GM12878 (cell line): ENCODE data around the gene LRWD1. TPM values are rescaled to one million over a fixed set of nuclear protein-coding genes. Genes with fewer than 3 reads are reported as not detected.
"Not testable (repeated sequence)": the region's sequence is repeated elsewhere in the genome, so short reads cannot be mapped to it uniquely, and the experiment has no call there.

Experiments used
- ATAC-seq: fragments of 200-7000 bp; cut with Tn5 transposase; 3 replicates; pipeline ENCODE4 v1.9.1; 2020; ENCODE audit warnings: mild to moderate bottlenecking, moderate library complexity
- BruUV-seq: library from RNA; stranded (reverse); fragments of 400-500 nt; replicated peaks from 2 replicates; lab custom pipeline; 2021; lab: Mats Ljungman, UMichigan
- CTCF ChIA-PET: fragments of 300-600 bp; sonication (Branson Sonifier 250); formaldehyde crosslinking; extraction: SDS; loops from one replicate; lab custom pipeline; 2021; ENCODE audit warnings: inconsistent platforms; lab: Yijun Ruan, JAX
- POLR2A ChIA-PET: fragments of 350-600 bp; formaldehyde crosslinking; extraction: SDS; loops from one replicate; lab custom pipeline; 2021; ENCODE audit warnings: inconsistent platforms; lab: Charles Lee
- RAD21 ChIA-PET: fragments of 300-600 bp; sonication (Branson Sonifier 250); formaldehyde crosslinking; loops from one replicate; lab custom pipeline; 2023; ENCODE audit warnings: antibody characterized with exemption; ENCODE audit not compliant: unreplicated experiment; lab: Charles Lee
- SMC1A ChIA-PET: fragments of 300-600 bp; sonication (Branson Sonifier 250); formaldehyde crosslinking; loops from one replicate; lab custom pipeline; 2023; ENCODE audit not compliant: unreplicated experiment, uncharacterized antibody; lab: Charles Lee
- DNase-seq: peaks from one replicate; pipeline ENCODE4 v3.0.0-alpha.2; 2011; ENCODE audit warnings: low read depth, low spot score
- FAIRE-seq: peaks from 3 replicates; lab custom pipeline; 2011; peaks lifted over from hg19 to GRCh38; lab: Jason Lieb, UNC
- H2AFZ ChIP-seq: 2 replicates; pipeline ENCODE4 v1.6.0; 2011; ENCODE audit warnings: low read depth, low read length, control low read depth; ENCODE audit not compliant: control insufficient read depth
- H3K27ac ChIP-seq: 2 replicates; pipeline ENCODE4 v1.5.1; 2011; ENCODE audit warnings: control low read depth; ENCODE audit not compliant: control insufficient read depth, insufficient read depth
- H3K27me3 ChIP-seq, 2 experiments: replicated peaks in 1 of 2; 2 replicates each; pipeline versions ENCODE4 v1.6.0 to v1.6.1; 2011; ENCODE audit warnings: low read length in 1 of 2; ENCODE audit not compliant: control insufficient read depth in 2 of 2, insufficient read depth in 2 of 2
- H3K36me3 ChIP-seq, 2 experiments: 2 replicates each; pipeline ENCODE4 v1.5.1; 2011; ENCODE audit warnings: low read length in 1 of 2; ENCODE audit not compliant: control insufficient read depth in 2 of 2, insufficient read depth in 2 of 2
- H3K4me1 ChIP-seq: 2 replicates; pipeline ENCODE4 v1.6.1; 2011; ENCODE audit warnings: mild to moderate bottlenecking, low read length, moderate library complexity, mixed read lengths; ENCODE audit not compliant: control insufficient read depth, insufficient read depth
- H3K4me2 ChIP-seq: 2 replicates; pipeline ENCODE4 v1.6.0; 2011; ENCODE audit warnings: control low read depth; ENCODE audit not compliant: control insufficient read depth, insufficient read depth
- H3K4me3 ChIP-seq: fragments of 200-600 bp; sonication (generic); 2 replicates; pipeline ENCODE4 v1.5.1; 2016
- H3K79me2 ChIP-seq: 2 replicates; pipeline ENCODE4 v1.6.0; 2011; ENCODE audit warnings: low read length; ENCODE audit not compliant: control insufficient read depth, insufficient read depth
- H3K9ac ChIP-seq: 2 replicates; pipeline ENCODE4 v1.8.0; 2011; ENCODE audit warnings: low read length, control low read depth, mixed read lengths; ENCODE audit not compliant: control insufficient read depth, insufficient read depth
- H3K9me3 ChIP-seq: replicated peaks from 3 replicates; pipeline ENCODE4 v1.5.1; 2011; ENCODE audit warnings: mild to moderate bottlenecking, low read length; ENCODE audit not compliant: control insufficient read depth, insufficient read depth
- H4K20me1 ChIP-seq: 2 replicates; pipeline ENCODE4 v1.6.0; 2011; ENCODE audit not compliant: control insufficient read depth, insufficient read depth
- WGBS: methylation state at CpG from one replicate; pipeline ENCODE4 v1.1.6; 2016; ENCODE audit warnings: low lambda C conversion rate; ENCODE audit not compliant: insufficient replicate concordance, insufficient coverage; ENCODE audit errors: missing lambda C conversion rate; 5-methylcytosine and 5-hydroxymethylcytosine counted together
- in situ Hi-C: fragments of 300-500 bp; cut with MboI; formaldehyde crosslinking; loops from 9 replicates; pipeline ENCODE4 v1.14.3; 2018; ENCODE audit warnings: mixed read lengths
- intact Hi-C: fragments of 100-400 bp; cut with micrococcal nuclease; formaldehyde crosslinking; loops from one replicate; pipeline ENCODE4 v1.14.2; 2022; ENCODE audit not compliant: unreplicated experiment
- polyA plus RNA-seq, 11 experiments: library from polyadenylated mRNA; depleted of rRNA in 4 of 11; unstranded in 6 of 11; stranded (reverse) in 5 of 11; fragments of >200 nt; fragmentation: Nextera tagmentation in 4 of 11; fragmentation: Illumina TruSeq in 1 of 11; extraction: Ambion mirVana in 4 of 11; extraction: Trizol in 1 of 11; gene quantifications; 1 replicate in 1 of 11; 2 replicates in 10 of 11; pipeline versions ENCODE4 v1.2.1 to v1.2.3, GENCODE V29; 2011 to 2016; ENCODE audit warnings: inconsistent platforms in 2 of 11, missing spikeins in 2 of 11, low read depth in 1 of 11
- total RNA-seq, 4 experiments: library from RNA; depleted of rRNA in 3 of 4; stranded (reverse); fragments of >200 nt in 3 of 4; fragmentation: Illumina TruSeq in 1 of 4; extraction: Trizol in 1 of 4; gene quantifications; 2 replicates each; pipeline versions ENCODE4 v1.2.1 to v1.2.3, GENCODE V29; 2013 to 2021

LRWD1 gene
- total and polyA plus RNA-seq, 10 of the 15 experiments (the other 5 are each of a cell fraction or from before 2014, with no cell fraction given): 0.40 to 64.4 (median 26.1) TPM

- H3K27me3 ChIP-seq, intact Hi-C loops, H3K4me2 ChIP-seq, ATAC-seq, CTCF ChIA-PET, H3K79me2 ChIP-seq, RAD21 ChIA-PET, H2AFZ ChIP-seq, FAIRE-seq, H4K20me1 ChIP-seq, H3K27ac ChIP-seq, POLR2A ChIA-PET, DNase-seq, H3K9ac ChIP-seq, H3K4me3 ChIP-seq, BruUV-seq, H3K36me3 ChIP-seq, in situ Hi-C loops, H3K4me1 ChIP-seq, SMC1A ChIA-PET, H3K9me3 ChIP-seq: not testable (repeated sequence)
- WGBS: no CpG with 5 or more reads among the region's 12 CpGs
These were observed 38.4 kb downstream of the LRWD1 start for GRCh38 chr7:102503141-102503540.

GRCh38 chr7:102505298-102506185, 40.8 kb downstream of the LRWD1 start:
- H3K4me1 ChIP-seq, BruUV-seq, H3K36me3 ChIP-seq, RAD21 ChIA-PET, H3K9ac ChIP-seq, H3K79me2 ChIP-seq, SMC1A ChIA-PET, H3K27me3 ChIP-seq, ATAC-seq, H3K4me3 ChIP-seq, H3K27ac ChIP-seq, intact Hi-C loops, H4K20me1 ChIP-seq, CTCF ChIA-PET, H3K9me3 ChIP-seq, in situ Hi-C loops, DNase-seq, H3K4me2 ChIP-seq, POLR2A ChIA-PET, FAIRE-seq, H2AFZ ChIP-seq: not testable (repeated sequence)
- WGBS: 60% methylated on average over 5 of the region's 24 CpGs

DNA sequence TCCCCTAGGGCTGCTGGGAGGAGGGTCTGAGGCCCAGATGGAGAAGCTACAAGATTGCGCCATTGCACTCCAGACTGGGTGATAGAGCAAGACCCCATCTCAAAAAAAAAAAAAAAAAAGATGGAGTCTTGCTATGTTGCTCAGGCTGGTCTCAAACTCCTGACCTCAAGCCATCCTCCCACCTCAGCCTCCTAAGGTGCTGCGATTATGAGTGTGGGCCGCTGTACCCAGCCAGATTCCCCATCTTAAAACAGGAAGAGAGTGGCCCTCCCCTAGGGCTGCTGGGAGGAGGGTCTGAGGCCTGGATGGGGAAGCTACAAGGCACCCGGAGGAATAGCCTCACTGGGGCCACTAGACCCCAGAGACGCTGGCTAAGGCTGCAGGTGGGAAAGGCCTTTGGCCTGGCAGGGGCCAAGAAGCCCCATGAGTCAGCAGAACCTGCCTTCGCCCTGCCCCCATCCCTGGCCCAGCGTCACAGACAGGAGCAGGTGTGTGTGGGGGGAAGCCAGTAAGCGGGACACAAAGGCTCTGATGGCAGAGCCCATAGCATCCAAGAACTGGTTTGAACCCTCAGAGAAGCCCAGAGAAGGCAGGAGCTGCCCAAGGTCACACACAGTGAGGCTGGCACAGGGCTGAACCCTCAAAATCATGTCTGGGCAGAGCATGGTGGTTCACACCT, 42.8 kb downstream of the LRWD1 start:
- in situ Hi-C loops, H3K27me3 ChIP-seq, H3K4me3 ChIP-seq, POLR2A ChIA-PET, H3K4me2 ChIP-seq, H3K27ac ChIP-seq, H3K9me3 ChIP-seq, H3K79me2 ChIP-seq, H2AFZ ChIP-seq, ATAC-seq, intact Hi-C loops, BruUV-seq, CTCF ChIA-PET, SMC1A ChIA-PET, DNase-seq, H4K20me1 ChIP-seq, H3K4me1 ChIP-seq, H3K36me3 ChIP-seq, RAD21 ChIA-PET, H3K9ac ChIP-seq, FAIRE-seq: not testable (repeated sequence)
- WGBS: 100% methylated on average over 2 of the region's 8 CpGs

DNA sequence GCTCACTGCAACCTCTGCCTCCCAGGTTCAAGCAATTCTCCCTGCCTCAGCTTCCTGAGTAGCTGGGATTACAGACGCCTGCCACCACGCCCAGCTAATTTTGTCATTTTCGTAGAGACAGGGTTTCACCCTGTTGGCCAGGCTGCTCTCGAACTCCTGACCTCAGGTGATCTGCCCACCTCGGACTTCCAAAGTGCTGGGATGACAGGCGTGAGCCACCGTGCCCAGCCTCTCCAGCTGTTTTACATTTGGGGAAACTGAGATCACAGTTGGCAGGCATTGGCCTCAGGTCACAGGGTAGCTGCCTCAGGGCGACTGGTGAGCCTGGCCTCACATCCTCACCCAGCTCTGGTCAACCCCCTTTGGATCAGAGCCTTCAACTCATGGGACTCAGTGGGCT, 45.8 kb downstream of the LRWD1 start:
- FAIRE-seq, ATAC-seq, BruUV-seq, H3K4me2 ChIP-seq, H3K36me3 ChIP-seq, H3K79me2 ChIP-seq, H3K9me3 ChIP-seq, H3K9ac ChIP-seq, H3K4me1 ChIP-seq, SMC1A ChIA-PET, intact Hi-C loops, CTCF ChIA-PET, H3K4me3 ChIP-seq, H3K27ac ChIP-seq, H4K20me1 ChIP-seq, RAD21 ChIA-PET, H3K27me3 ChIP-seq, POLR2A ChIA-PET, DNase-seq, H2AFZ ChIP-seq, in situ Hi-C loops: not testable (repeated sequence)
- WGBS: 19% methylated on average over 3 of the region's 8 CpGs
